Dermis blood vessel endothelial cell (primary cell): Measurements from ENCODE around the gene GCK. TPM values are rescaled to one million over a fixed set of nuclear protein-coding genes. Genes with fewer than 3 reads are reported as not detected.

Experiments used
- DNase-seq: peaks from one replicate; pipeline ENCODE4 v3.0.0; 2010
- total RNA-seq: library from RNA; depleted of rRNA; stranded (reverse); fragments of >200 nt; gene quantifications from 2 replicates; pipeline ENCODE4 v1.2.3, GENCODE V29; 2014

GCK gene
- total RNA-seq, 1 donor from 2014 or later, result not detected

- DNase-seq, result no peak
Measured at GRCh38 chr7:44116087-44116788, 73.0 kb downstream of the GCK start.

GRCh38 chr7:44114586-44115310 is 74.5 kb downstream of the GCK start:
- no peak for DNase-seq

DNA sequence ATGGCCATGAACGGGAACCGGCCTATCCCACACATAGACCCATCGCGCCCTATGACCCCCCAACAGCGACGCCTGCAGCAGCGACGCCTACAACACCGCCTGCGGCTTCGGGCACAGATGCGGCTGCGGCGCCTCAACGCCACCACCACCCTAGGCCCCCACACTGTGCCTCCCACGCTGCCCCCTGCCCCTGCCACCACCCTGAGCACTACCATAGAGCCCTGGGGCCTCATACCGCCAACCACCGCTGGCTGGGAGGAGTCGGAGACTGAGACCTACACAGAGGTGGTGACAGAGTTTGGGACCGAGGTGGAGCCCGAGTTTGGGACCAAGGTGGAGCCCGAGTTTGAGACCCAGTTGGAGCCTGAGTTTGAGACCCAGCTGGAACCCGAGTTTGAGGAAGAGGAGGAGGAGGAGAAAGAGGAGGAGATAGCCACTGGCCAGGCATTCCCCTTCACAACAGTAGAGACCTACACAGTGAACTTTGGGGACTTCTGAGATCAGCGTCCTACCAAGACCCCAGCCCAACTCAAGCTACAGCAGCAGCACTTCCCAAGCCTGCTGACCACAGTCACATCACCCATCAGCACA is 75.4 kb downstream of the GCK start:
- no peak for DNase-seq

DNA sequence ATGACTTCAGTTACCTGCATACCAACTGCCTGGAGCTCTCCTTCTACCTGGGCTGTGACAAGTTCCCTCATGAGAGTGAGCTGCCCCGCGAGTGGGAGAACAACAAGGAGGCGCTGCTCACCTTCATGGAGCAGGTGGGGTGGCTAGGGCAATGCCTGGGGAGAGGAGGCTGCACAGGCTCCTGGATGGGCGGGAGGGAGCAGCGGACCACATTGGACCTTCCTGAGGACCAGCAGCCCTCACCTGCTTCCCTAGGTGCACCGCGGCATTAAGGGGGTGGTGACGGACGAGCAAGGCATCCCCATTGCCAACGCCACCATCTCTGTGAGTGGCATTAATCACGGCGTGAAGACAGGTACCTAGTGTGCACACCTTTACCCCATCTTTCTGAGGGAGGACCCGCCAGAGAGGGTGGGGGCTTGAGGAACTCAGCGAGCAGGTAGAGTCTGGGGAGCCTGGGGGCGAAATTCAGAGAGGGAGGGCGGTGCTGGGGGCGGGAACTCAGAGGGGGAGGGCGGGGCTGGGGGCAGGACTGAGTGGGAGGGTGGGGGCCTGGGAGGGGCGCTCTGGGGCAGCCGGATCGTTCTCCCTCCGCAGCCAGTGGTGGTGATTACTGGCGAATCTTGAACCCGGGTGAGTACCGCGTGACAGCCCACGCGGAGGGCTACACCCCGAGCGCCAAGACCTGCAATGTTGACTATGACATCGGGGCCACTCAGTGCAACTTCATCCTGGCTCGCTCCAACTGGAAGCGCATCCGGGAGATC is 76.1 kb downstream of the GCK start:
- DNase-seq, result no peak

DNA sequence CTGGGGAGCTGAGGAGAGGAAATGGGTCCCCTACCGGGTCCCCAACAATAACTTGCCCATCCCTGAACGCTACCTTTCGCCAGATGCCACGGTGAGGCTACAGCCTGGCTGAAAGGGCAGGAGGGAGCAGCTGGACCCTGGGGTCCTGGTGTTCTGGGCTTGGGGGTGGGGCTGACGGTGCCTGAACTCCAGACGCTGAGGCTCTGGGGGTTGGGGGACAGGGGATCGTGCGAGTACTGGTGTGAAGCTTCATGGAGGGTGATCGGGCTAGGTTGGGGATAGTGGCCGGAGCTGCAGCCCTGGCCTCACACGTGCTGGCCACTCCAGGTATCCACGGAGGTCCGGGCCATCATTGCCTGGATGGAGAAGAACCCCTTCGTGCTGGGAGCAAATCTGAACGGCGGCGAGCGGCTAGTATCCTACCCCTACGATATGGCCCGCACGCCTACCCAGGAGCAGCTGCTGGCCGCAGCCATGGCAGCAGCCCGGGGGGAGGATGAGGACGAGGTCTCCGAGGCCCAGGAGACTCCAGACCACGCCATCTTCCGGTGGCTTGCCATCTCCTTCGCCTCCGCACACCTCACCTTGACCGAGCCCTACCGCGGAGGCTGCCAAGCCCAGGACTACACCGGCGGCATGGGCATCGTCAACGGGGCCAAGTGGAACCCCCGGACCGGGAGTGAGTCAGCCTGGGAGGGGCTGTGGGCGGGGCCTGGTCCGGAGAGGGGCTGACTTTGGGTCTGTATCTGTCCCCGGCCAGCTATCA is 76.8 kb downstream of the GCK start:
- no peak for DNase-seq

- DNase-seq, result no peak
Measured at GRCh38 chr7:44111761-44112160, 77.5 kb downstream of the GCK start.

- no peak for DNase-seq
Measured at GRCh38 chr7:44110719-44111635, 78.3 kb downstream of the GCK start.

GRCh38 chr7:44109991-44110390 is 79.2 kb downstream of the GCK start:
- DNase-seq, result no peak

GRCh38 chr7:44108768-44109750 is 80.2 kb downstream of the GCK start:
- DNase-seq, result no peak

- DNase-seq, result no peak
Measured at GRCh38 chr7:44107961-44108767, 81.1 kb downstream of the GCK start.

GRCh38 chr7:44107116-44107960 is 81.9 kb downstream of the GCK start:
- no peak for DNase-seq

GRCh38 chr7:44106311-44107065 is 82.8 kb downstream of the GCK start:
- DNase-seq, result no peak

DNA sequence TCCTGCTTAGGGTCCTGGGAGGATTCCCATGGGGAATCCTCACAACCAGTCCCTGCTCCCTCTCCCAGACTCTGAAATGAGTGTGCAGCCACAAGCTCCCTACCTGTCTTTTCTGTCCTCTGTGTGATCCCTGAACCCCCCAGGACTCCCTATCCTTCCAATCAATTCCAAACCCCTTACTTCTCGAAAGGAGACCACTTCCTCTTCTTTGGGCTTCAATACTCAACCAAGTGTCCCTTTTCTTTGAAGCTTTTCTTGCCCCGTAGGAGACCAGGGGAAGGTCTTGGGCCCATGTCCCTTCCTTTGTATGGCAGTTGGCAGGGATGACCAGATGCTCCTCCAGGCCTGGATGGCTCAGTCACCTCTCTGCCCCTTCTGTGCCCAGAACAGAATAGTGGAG is 83.4 kb downstream of the GCK start:
- no peak for DNase-seq

GRCh38 chr7:44104860-44105771 is 84.1 kb downstream of the GCK start:
- peak; percentile 27 for DNase-seq

DNA sequence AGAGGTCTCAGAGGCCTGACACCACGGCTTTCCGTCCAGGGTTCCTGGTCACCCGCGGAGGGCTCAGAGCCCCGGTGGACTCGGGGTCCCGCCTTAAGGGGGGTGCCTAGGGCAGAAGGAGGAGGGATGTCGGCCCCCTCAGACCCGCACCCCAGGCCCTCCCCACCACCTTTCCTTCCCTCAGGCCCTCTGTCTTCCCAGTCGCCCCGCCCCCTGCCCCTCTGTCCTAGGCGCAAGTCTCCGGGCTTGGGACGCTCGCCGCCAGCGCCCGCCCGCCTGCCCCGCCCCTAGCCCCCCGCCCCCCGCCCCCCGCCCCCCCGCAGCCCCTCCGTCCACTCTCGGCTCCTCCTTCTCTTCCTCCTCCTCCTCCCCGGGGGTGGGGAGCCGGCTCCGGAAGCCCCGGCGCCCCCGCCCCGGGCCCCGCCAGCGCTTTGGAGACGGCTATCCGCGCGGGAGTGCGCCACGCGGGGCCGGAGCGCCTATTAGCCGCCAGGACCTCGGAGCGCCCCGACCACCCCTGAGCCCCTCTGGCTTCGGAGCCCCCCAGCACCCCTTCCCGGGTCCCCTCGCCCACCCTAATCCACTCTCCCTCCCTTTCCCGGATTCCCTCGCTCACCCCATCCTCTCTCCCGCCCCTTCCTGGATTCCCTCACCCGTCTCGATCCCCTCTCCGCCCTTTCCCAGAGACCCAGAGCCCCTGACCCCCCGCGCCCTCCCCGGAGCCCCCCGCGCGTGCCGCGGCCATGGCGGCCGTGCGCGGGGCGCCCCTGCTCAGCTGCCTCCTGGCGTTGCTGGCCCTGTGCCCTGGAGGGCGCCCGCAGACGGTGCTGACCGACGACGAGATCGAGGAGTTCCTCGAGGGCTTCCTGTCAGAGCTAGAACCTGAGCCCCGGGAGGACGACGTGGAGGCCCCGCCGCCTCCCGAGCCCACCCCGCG is 85.0 kb downstream of the GCK start, which contains the start of gene AEBP1:
AEBP1 (plus strand) TSS at position 423 of the 937 bp plus-strand sequence; CDS start at position 744, 321 bp downstream.
- peak; percentile 56 for DNase-seq
